DMS114 treated with DMSO at 0.1 percent for 48 hours (cell line): Measurements from ENCODE around the gene ST3GAL4.

Experiments
- DNase-seq: peaks from one replicate; lab custom pipeline; 2025; ENCODE audit not compliant: unreplicated experiment; lab: John Stamatoyannopoulos, UW

Gene ST3GAL4

DNA sequence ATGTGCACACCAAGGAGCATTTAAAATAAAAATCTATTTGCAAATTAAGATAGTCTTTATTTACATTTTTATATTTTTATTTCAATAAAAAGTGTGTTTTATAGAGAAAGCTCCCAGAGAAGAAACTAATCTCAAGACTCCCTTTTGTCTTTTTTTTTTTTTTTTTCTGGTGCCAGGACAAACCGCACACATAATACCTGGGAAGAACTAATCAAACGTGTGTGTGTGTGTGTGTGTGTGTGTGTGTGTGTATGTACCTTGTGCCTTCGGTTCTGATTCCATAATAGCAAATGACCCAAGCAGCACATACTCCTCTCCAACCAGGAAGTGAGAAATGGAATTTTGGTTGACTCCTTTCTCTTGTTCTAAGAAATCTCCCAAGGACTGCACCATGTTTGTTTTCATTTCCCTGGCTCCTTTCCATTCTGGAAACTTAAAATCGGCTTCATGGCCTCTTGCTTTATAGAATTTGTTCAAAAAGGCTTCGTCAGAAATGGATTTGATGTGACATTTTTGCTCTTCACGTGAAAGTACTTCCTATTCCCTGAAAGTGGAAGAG, 65.3 kb downstream of the ST3GAL4 start:
- no peak for DNase-seq

DNA sequence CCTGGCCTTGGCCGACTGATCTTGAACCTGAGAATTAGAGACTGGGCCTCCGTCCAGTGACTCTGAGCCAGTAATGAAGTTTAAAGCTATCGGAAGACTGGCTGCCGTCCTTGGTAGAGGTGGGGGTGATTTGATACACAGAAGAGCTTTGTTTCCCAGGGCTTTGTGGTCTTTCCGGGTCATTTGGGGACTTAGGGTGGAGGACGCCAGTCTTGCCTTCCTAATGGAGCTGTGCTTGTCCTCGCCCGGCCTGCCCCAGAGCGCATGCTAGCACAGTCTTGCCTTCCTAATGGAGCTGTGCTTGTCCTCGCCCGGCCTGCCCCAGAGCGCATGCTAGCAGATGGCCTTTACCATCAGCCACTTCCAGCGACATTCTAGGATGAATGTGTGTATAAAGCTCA, 65.8 kb downstream of the ST3GAL4 start:
- DNase-seq = no peak

DNA sequence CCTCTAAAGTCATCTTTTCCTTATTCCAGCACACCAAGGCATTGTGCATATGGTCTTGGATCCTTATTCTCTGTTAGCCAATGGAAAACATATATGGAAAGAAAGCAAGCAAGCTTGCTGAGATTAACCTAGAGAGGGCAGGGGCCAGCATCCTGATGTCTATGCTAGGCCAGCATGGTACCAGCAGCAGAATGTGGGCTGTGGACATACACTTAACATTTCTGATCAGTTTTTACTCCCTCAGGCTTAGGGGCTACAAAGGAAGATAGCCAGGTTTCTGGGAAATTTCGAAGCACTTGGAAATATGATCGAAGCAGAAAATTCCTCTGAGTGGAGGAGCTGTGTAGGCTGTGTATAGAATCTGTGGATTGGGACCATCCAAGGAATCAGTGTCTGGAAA, 67.0 kb downstream of the ST3GAL4 start:
- DNase-seq = no peak

DNA sequence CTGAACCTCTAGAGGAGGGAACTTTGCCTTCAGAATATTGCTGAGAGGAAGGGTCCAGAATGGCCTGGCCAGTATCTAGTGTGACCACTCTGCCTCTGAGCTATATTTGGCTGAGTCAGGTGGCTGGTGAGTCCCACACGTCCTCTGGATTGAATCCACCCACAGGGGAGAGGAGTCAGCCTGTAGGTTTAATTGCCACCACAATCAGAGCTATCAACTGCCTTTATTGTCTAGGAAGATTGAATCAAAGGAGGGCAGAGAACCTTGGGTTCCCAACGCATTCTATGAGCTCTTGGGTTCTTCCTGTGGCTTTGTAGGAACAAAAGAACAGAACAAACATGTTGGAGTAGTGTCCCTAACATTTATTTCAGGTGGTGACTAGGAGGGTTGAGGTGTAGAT, 67.7 kb downstream of the ST3GAL4 start:
- DNase-seq = no peak

DNA sequence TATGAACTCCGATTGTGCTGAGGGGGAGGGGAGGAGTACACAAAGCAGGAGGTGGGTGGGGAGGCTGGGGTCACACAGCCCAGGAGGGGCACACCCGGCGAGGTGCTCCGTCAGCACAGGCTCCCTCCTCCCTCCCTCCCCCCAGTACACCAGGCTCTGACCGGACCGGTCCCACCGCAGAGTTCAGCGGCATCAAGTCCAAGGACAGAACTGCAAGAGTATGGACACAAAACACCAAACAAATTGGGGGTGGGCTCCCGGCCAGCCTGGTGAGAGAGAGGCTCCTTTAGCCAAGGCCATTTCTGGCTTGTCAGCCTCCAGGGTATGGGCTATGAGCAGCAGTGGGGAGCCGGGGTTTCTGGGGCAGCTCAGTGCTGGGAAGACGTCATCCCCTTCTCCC, 68.3 kb downstream of the ST3GAL4 start:
- no peak for DNase-seq

DNA sequence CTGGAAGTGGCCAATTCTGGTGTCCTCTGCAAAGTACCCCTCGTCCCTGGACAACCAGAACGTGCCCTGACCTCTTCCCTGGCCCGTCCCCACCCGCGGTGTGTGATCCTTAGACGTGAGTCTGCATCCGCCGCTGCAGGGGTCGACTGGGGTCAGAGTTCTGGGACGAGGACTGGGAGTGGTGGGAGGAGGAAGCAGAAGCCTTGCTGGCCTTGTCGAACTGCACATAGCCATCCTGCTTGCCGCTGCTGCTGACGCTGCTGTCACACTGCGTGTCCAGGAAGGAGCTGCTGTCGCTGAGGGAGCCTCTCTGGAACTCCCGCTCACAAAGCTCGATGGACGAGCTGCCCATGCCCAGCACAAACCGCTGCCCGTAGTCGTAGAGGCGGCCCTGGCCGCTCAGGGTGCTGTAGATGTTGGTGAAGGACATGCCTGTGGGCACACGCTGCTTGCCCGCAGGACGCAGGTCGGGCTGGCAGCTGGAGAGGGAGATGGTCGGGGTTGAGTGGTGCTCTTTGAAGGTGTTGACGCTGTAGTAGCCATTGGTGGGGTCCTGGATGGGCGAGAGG, 69.1 kb downstream of the ST3GAL4 start:
- no peak for DNase-seq

DNA sequence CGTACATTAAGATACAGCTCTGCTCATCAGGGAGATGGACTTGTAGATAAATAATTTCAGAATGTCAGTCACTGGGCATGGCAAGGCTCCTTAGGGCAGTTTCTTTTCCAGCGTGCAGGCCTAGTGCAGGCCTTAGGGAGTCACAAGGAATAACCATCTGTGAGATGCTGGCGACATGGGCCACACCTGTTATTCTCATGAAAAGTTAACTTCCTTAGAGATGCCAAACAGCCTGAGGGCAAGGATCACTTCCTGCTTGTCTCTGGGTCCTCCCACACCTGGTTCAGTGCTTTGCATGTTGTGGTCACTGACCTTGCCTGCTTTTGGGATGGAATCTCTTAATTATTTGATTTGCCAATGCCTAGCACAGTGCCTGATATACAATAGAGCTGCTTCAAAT, 70.6 kb downstream of the ST3GAL4 start:
- no peak for DNase-seq

DNA sequence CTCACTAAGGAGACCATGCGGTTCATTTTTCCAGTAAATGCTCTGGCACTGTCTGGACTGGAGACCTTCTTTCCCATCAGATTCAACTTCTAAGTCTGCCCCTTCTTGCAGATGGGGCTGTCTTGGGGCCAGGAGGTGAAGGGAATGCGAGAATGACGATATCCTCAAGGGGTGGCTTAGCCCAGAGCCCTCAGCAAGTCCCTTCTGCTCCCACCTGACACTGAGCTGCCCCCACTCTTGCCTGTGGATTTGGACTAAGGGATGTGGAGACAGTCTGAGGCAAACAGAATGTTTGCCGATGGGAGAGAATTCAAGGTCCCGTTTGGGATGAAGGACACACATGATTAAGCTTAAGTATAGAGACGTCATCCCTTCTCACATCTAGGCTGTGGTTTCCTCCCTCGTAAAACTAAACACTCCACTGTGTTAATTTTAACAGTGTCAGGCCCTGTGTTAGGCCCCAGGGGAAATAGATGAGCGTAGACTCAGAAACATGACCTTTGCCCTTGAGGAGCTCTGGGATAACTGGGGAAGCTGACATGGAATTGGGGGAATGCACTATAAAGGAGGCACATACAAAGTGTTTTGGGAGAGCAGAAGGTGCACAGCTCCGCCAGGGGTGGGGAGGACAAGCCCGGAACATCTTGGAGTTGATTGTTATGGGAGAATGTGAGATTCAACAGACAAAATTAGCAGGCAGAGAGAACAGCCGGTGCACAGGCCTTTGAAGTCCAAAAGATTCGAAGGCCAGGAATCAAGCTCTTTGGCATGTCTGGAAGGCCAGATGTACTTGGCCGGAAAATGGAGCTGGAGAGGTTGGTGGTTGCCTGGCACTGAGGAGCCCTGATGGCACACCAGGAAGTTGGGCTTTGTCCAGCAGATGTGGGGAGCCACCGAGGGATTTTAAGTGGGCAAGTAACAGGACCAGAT, 71.6 kb downstream of the ST3GAL4 start:
- no peak for DNase-seq

DNA sequence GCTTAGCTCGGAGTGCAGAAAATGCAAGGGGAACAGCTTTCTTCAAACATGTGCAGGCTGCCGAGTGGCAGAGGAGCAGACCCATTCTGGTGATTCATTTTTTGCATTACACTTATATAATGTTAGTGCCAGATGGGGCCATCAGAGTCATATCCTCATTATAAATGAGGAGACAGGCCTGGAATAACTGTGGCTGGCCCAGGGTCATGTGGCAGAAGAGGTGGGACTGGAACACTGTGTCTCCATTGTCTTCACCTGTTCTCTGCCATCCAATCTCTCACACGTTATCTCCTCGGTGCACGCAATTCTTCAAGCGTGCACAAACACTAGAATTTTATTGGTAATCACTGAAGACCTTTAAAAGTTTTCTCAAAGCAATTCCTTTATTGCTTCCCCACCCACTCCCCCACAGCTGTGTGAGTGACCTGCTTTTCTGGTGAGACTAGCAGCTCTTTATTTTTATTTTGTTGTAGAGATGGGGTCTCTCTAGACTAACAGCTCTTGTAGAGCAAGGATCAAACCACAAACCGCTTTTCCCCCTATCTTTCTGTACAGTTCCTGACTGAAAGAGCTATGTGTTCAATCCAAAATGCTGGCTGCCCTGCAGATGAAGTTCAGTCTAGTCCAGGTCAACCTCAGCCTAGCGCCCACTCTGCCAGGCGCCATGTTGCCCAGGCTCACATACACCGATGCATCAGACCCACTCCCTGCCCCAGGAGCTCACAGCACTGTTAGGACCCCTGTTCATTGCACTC, 75.3 kb downstream of the ST3GAL4 start:
- no peak for DNase-seq

DNA sequence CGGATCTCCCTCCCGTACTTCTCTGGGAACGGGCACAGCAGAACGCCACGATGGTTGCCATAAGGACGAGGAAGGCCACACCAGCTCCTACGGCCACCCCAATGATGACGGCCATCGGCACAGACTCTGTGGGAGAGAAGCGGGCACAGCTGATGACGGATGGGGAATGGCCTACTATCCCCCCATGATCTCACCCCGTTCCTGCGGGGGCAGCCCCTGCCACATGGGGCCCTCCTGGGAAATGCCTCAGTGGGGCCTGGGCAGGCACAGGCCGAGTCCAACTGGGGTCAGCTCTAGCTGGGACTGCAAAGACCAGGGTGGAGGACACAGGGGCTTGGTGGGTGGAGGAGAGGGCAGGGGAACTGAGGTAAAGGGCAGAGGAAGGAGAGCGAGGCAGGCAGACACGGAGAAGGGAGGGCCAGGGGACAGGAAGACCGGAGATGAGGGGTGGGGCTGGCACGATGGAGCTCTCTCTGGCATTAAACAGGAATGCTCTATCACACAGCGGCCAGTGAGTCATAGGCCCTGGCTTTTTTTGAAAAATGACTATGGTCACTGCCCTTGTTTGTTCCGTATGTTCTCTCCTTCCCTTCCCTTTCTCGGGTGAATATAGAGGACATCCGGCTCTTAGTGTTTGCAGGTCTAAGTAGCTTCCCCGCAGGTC, 76.0 kb downstream of the ST3GAL4 start:
- no peak for DNase-seq

DNA sequence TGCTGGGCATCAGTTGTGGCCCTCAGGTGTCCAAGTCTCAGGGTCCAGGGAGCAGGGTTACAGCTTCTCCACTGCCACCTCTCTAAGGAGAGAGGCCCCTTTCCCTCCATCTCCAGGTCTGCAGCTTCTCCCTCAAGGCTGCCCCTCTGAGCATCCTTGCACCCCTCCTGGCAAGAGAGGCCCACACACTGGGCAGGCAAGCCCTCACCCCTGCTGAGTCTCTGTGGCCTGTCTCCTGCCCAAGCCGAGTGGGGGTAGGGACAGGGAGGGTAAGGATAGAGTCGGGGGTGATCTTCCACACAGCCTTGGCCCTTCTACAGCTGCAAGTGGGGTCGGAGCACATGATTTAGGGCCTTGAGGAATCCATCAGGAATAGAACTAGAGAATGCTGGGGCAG, 76.6 kb downstream of the ST3GAL4 start:
- no peak for DNase-seq

DNA sequence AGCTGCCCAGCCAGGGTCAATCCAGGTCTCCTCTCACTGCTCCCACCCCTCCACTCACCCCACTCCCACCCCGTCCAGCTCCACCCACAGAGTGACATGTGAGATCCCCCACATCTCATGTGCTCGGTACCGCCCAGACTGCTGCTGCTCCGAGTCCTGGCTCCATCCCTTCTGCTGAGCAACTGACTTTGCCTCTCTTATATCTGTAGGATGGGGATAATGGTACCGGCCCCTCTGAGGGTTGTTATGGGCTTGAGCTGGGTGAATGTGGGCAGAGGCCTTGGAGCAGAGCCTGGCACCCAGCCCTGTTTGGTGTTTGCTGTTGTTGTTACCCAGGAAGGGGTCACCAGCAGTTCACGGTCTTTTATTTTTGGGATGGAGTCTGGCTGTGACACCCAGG, 77.0 kb downstream of the ST3GAL4 start:
- DNase-seq = no peak

DNA sequence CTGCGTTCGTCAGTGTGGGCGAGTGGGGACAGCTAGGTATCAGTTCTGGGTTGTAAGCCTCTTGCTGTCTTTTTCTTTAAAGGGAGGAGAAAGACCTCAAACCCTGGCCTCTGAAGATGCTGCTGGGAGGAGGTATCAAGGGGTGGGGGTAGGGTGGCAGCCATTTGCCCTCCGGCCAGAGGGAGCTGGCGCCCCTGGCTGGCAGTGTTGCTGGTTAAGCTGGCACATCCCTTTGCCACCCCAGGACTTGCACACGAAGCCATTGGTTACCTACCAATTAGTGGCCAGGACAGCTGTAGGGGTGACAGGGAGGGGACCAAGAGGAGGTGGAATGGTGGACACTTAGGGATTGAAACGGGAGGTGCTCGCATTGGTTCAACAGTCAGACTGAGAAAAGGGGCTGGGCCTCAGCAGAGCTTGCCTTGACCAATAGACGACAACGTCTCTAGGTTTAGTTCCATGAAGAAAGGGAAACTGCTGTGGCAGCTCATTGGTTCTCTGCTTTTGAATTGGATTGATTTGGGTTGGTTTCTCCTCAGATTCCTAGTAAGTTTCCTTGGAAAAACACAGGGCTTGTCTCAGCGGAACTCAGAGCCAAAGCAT, 77.9 kb downstream of the ST3GAL4 start:
- DNase-seq = no peak

DNA sequence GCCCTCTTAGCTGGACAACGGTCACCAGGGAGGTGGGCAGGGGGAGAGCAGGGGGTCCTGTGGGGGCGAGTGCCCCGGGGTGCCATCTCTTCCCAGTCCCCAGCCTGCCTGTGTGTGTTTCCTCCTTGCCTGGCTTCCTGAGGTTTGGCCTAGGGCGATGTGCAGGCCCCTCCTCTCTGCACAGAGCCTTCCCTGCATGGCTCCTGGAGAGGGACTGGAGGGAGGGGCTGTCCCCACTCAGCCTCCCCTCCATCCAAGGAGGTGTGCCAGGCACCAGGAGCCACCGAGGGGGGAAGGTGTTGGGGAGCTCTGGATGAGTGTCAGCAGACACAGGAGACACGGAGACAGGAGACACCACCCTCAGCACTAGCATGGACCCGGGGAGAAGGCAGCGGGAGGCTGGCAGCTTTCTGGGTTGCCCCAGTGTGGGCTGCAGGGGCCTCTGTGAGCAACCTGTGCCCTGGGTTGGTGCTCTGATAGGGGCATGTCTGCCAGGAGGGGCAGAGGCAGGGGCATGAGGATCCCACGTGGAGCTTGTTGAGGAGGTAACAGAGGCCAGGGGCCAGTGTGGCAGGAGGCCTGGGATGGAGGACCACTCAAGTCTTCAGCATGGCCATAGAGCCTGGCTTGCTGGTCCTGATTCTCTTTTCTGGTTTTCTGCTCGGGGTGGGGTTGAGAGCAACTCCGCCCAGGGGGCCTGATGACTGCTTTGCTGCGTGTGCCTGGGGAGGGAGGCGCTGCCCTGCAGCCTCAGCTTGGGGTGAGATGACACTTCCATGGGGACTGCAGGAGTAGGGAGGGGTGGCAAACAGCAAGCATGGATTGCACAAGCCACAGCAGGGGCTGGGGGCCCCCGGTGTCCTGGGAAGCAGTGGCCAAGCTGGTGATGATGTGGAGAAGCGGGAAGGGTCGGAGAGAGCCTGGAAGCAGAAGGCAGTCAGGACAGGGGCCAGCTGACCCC, 78.8 kb downstream of the ST3GAL4 start:
- DNase-seq = no peak

DNA sequence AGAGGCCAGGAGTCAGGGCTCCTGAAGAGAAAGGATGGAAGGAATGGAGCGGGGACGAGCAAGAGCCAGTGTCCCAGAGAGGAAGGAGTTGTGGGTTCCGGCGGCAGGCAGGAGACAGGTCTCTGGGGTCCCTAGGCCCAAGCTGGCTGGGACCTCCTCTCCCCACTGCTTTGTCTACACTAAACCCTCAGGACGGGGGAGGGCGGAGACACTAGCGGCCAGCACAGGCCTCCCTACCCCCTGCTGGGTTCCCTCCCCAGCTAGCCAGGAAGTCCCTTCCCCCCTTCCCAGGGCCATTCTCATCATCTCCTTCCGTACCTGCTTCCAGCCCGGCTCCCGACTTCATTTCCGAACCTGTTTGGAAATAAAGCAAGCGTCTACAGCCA, 79.5 kb downstream of the ST3GAL4 start:
- no peak for DNase-seq

DNA sequence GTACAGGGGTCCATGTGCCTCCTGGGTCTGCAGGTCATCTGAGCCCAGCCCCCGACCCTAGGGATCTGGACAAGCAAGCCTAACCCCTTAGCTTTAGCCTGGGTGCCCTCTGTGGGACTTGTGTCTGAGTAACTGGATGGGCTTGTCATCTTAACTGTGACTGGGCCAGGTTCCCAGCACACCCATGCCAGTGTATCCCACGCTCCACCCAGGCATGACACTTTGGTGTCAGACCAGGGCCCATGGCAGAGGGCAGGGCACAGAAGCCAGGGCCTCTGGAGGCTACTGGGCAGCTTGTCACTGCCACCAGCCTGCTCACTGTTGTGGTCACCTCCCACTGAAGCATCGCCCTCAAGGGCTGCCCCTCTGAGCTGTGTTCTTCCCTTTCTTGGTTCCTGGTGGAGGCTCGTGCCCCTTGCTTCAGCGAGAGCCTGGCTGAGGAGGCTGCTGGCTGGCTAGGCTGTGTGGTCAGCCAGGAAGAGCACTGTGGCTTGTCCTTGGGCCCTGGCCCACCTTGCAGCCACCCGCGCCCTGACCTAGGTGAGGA, 80.8 kb downstream of the ST3GAL4 start:
- DNase-seq = no peak

DNA sequence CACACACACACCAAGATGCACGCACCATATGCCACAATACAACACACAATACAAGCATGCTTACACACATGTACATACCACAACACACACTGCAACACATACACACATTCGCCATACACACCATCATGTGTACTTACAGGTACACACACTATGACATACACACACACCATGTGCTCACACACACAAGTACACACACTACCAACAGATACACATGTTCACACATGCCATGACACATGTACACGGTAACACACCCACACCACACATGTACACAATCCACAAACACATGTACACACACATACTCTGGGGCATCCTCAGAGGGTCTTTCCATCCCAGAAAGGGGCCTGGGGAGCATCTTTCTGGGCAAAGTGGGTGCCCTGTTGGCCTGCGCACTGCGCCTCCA, 82.2 kb downstream of the ST3GAL4 start:
- DNase-seq = no peak

DNA sequence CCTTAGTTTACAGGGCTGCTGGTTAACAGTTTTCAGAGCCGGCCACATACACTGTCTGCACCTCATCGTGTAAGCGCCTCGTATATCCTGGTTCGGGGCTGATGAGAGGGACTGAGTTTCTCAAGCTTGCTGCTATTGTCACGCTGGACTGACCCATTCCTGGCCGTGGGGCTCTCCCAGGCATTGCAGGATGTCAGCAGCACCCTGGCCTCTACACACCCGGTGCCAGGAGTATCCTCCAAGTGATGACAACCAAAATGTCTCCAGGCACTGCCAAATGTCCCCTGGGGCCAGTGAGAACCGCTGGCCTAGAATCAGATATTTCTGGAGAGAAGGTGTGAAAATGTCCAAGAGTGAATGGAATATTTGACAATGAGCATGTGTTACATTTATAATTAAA, 82.8 kb downstream of the ST3GAL4 start:
- no peak for DNase-seq

DNA sequence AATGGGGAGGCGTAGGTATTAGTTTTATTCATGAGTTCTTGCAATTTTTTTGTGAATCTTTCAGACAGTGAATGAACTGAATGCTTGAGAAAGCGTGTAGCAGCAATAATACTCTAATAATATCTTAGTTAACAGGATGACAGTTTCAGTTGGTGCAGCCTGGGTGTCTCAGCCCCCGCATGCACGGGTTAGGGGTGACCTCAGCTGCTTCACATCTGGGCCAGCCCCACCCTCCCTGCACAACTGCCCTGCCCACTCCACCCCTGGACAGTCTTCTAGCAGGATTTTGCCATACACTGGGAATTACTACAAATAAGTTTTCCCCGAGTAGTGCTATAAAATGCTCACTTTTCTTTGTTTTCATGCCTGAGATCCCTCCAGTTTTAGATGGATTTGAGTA, 83.2 kb downstream of the ST3GAL4 start:
- DNase-seq = no peak
